ENCODE data around the gene TRHDE. TPM values are rescaled to one million over a fixed set of nuclear protein-coding genes. Genes with fewer than 3 reads are reported as not detected.

Gene TRHDE
- total RNA-seq, 5 donors from 2014 or later (not counting 1 experiment from before 2014, with no cell fraction given), result 0.23 TPM; not detected in 4

DNA sequence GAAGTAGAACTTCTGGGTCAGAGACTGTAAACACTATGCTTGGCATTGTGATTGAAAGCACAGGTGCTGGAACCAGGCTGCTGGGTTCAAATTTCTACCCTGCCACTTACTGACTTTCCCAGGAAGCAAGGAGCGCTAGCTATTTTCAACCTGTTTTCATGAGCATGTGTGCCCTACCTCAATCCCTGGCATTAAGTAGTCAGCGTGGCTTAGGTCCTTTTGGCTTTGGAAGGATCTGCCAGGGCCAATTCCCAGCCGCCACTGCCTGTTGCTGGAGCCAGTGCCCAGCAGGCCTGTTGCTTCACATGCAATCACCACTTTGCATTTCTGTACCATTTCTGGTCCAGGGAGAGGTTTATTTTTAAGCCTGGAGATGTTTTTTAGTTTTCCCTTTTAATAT, 196.3 kb downstream of the TRHDE start:
- DNase-seq (no peak), ATAC-seq (replicated peaks in 1 of 4) (no peak)
- no peaks in the 10 kb centered on the region for H3K27me3 Mint-ChIP-seq
- Histone ChIP-seq H3K27me3 (replicated peaks in 1 of 2; ENCODE audit: control insufficient read depth in 2 of 2, extremely low read depth in 1 of 2, insufficient read depth in 2 of 2, low read length in 1 of 2) (peaks cover 0 to 3% of the 10 kb centered on the region in 2 experiments), H3K27ac (ENCODE audit: low read length) (no peak overlapping the region), H3K9me3 (no peaks in the 10 kb centered on the region), H3K4me1 (ENCODE audit: control insufficient read depth in 1 of 2, extremely low read depth in 1 of 2, insufficient read depth in 2 of 2, low read length in 2 of 2) (no peaks in the 10 kb centered on the region), H3K4me3 (ENCODE audit: control insufficient read depth in 1 of 2, extremely low read depth in 1 of 2, low read length in 1 of 2) (no peak overlapping the region), H3K36me3 (ENCODE audit: control insufficient read depth in 2 of 2, extremely low read depth in 1 of 2, insufficient read depth in 1 of 2, low read length in 1 of 2) (no peaks in the 10 kb centered on the region)
- H3K27ac Mint-ChIP-seq, result no peak overlapping the region
- peaks cover 4 to 13% (median 4%) of the 10 kb centered on the region in 3 donors for H3K9me3 Mint-ChIP-seq
- no peaks in the 10 kb centered on the region for H3K4me1 Mint-ChIP-seq
- H3K36me3 Mint-ChIP-seq, result no peaks in the 10 kb centered on the region
- CTCF ChIA-PET, result no interaction called here
- no peak overlapping the region for H3K4me3 Mint-ChIP-seq
- 72% methylated on average over 2 of the region's 3 CpGs for WGBS (ENCODE audit: insufficient coverage)
- POLR2A ChIA-PET, result no interaction called here

DNA sequence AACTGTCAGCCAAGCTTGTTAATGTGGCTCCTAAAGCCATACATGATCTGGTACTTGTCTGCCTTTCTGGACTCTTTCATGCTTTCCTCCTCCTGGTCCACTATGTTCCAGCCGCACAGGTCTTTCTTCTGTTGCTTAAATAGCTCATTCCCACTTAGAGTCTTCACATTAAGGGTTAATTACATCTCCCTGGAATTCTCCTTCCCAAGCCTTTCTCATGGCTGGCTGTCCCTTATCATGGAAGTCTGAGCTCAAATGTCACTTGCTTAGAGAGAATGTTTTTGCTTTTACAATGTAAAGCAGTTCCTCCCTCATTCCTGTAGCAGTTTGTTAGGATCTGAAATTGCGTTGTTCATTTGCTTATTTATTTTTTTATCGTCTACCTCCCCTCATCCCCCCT, 199.6 kb downstream of the TRHDE start:
- Histone ChIP-seq H3K27ac (ENCODE audit: low read length) (no peak overlapping the region), H3K4me1 (ENCODE audit: control insufficient read depth in 1 of 2, extremely low read depth in 1 of 2, insufficient read depth in 2 of 2, low read length in 2 of 2) (no peaks in the 10 kb centered on the region), H3K27me3 (replicated peaks in 1 of 2; ENCODE audit: control insufficient read depth in 2 of 2, extremely low read depth in 1 of 2, insufficient read depth in 2 of 2, low read length in 1 of 2) (peaks cover 0 to 3% of the 10 kb centered on the region in 2 experiments), H3K9me3 (no peaks in the 10 kb centered on the region), H3K4me3 (ENCODE audit: control insufficient read depth in 1 of 2, extremely low read depth in 1 of 2, low read length in 1 of 2) (no peak overlapping the region), H3K36me3 (ENCODE audit: control insufficient read depth in 2 of 2, extremely low read depth in 1 of 2, insufficient read depth in 1 of 2, low read length in 1 of 2) (no peaks in the 10 kb centered on the region)
- Mint-ChIP-seq H3K27me3 (no peaks in the 10 kb centered on the region), H3K36me3 (no peaks in the 10 kb centered on the region), H3K4me1 (no peaks in the 10 kb centered on the region), H3K4me3 (no peak overlapping the region), H3K9me3 (peaks cover 2 to 6% (median 4%) of the 10 kb centered on the region in 3 donors), H3K27ac (no peak overlapping the region)
- WGBS (ENCODE audit: insufficient coverage), result no CpG with 5 or more reads among the region's 3 CpGs
- ATAC-seq (replicated peaks in 1 of 4) (no peak), DNase-seq (no peak)
- CTCF ChIA-PET, result no interaction called here
- POLR2A ChIA-PET, result no interaction called here

- CTCF ChIA-PET, result no interaction called here
- no peak overlapping the region for H3K4me3 ChIP-seq (ENCODE audit: control insufficient read depth in 1 of 2, extremely low read depth in 1 of 2, low read length in 1 of 2)
- Mint-ChIP-seq H3K27ac (no peak overlapping the region), H3K27me3 (no peaks in the 10 kb centered on the region), H3K36me3 (no peaks in the 10 kb centered on the region), H3K9me3 (peaks cover 2 to 6% (median 4%) of the 10 kb centered on the region in 3 donors), H3K4me1 (no peaks in the 10 kb centered on the region), H3K4me3 (no peak overlapping the region)
- no peaks in the 10 kb centered on the region for H3K9me3 ChIP-seq
- H3K36me3 ChIP-seq (ENCODE audit: control insufficient read depth in 2 of 2, extremely low read depth in 1 of 2, insufficient read depth in 1 of 2, low read length in 1 of 2), result no peaks in the 10 kb centered on the region
- no peak for DNase-seq
- no peaks in the 10 kb centered on the region for H3K4me1 ChIP-seq (ENCODE audit: control insufficient read depth in 1 of 2, extremely low read depth in 1 of 2, insufficient read depth in 2 of 2, low read length in 2 of 2)
- H3K27ac ChIP-seq (ENCODE audit: low read length), result no peak overlapping the region
- no peak for ATAC-seq (replicated peaks in 1 of 4)
- POLR2A ChIA-PET, result no interaction called here
- H3K27me3 ChIP-seq (replicated peaks in 1 of 2; ENCODE audit: control insufficient read depth in 2 of 2, extremely low read depth in 1 of 2, insufficient read depth in 2 of 2, low read length in 1 of 2), result peaks cover 0 to 3% of the 10 kb centered on the region in 2 experiments
- 67% methylated on average over 1 of the region's 3 CpGs for WGBS (ENCODE audit: insufficient coverage)
These were observed 200.2 kb downstream of the TRHDE start for GRCh38 chr12:72472350-72472749.

GRCh38 chr12:72476301-72476700, 204.1 kb downstream of the TRHDE start:
- Histone ChIP-seq H3K4me3 (ENCODE audit: control insufficient read depth in 1 of 2, extremely low read depth in 1 of 2, low read length in 1 of 2) (no peak overlapping the region), H3K36me3 (ENCODE audit: control insufficient read depth in 2 of 2, extremely low read depth in 1 of 2, insufficient read depth in 1 of 2, low read length in 1 of 2) (no peaks in the 10 kb centered on the region), H3K4me1 (ENCODE audit: control insufficient read depth in 1 of 2, extremely low read depth in 1 of 2, insufficient read depth in 2 of 2, low read length in 2 of 2) (no peaks in the 10 kb centered on the region), H3K27me3 (replicated peaks in 1 of 2; ENCODE audit: control insufficient read depth in 2 of 2, extremely low read depth in 1 of 2, insufficient read depth in 2 of 2, low read length in 1 of 2) (no peaks in the 10 kb centered on the region), H3K27ac (ENCODE audit: low read length) (no peak overlapping the region), H3K9me3 (no peaks in the 10 kb centered on the region)
- H3K4me1 Mint-ChIP-seq, result no peaks in the 10 kb centered on the region
- H3K27ac Mint-ChIP-seq, result no peak overlapping the region
- no peaks in the 10 kb centered on the region for H3K36me3 Mint-ChIP-seq
- no peak overlapping the region for H3K4me3 Mint-ChIP-seq
- H3K9me3 Mint-ChIP-seq, result no peaks in the 10 kb centered on the region
- no peak for ATAC-seq (replicated peaks in 1 of 4)
- DNase-seq, result no peak
- ChIA-PET POLR2A (no interaction called here), CTCF (no interaction called here)
- no peaks in the 10 kb centered on the region for H3K27me3 Mint-ChIP-seq
- WGBS (ENCODE audit: insufficient coverage), result no CpG with 5 or more reads among the region's 2 CpGs

GRCh38 chr12:72485017-72485701, 213.0 kb downstream of the TRHDE start:
- no peaks in the 10 kb centered on the region for H3K4me1 Mint-ChIP-seq
- ChIA-PET CTCF (no interaction called here), POLR2A (no interaction called here)
- ATAC-seq (replicated peaks in 1 of 4), result no peak
- H3K36me3 ChIP-seq (ENCODE audit: control insufficient read depth in 2 of 2, extremely low read depth in 1 of 2, insufficient read depth in 1 of 2, low read length in 1 of 2), result no peaks in the 10 kb centered on the region
- no peak overlapping the region for H3K4me3 Mint-ChIP-seq
- H3K36me3 Mint-ChIP-seq, result no peaks in the 10 kb centered on the region
- H3K27me3 ChIP-seq (replicated peaks in 1 of 2; ENCODE audit: control insufficient read depth in 2 of 2, extremely low read depth in 1 of 2, insufficient read depth in 2 of 2, low read length in 1 of 2), result no peaks in the 10 kb centered on the region
- no peaks in the 10 kb centered on the region for H3K27me3 Mint-ChIP-seq
- peaks cover 6 to 17% (median 11%) of the 10 kb centered on the region in 3 donors for H3K9me3 Mint-ChIP-seq
- no peak overlapping the region for H3K27ac Mint-ChIP-seq
- WGBS (ENCODE audit: insufficient coverage), result 80% methylated on average over 3 of the region's 4 CpGs
- no peak overlapping the region for H3K27ac ChIP-seq (ENCODE audit: low read length)
- H3K9me3 ChIP-seq, result no peaks in the 10 kb centered on the region
- DNase-seq, result no peak
- no peak overlapping the region for H3K4me3 ChIP-seq (ENCODE audit: control insufficient read depth in 1 of 2, extremely low read depth in 1 of 2, low read length in 1 of 2)
- no peaks in the 10 kb centered on the region for H3K4me1 ChIP-seq (ENCODE audit: control insufficient read depth in 1 of 2, extremely low read depth in 1 of 2, insufficient read depth in 2 of 2, low read length in 2 of 2)

- ChIA-PET POLR2A (interaction anchor here in 1 of 2 donors (0.6 kb wide), 1 partner anchor 165 kb away, joined by 3 read pairs; no protein-coding TSS in a partner anchor), CTCF (no interaction called here)
- Histone ChIP-seq H3K27me3 (replicated peaks in 1 of 2; ENCODE audit: control insufficient read depth in 2 of 2, extremely low read depth in 1 of 2, insufficient read depth in 2 of 2, low read length in 1 of 2) (no peaks in the 10 kb centered on the region), H3K9me3 (no peaks in the 10 kb centered on the region), H3K36me3 (ENCODE audit: control insufficient read depth in 2 of 2, extremely low read depth in 1 of 2, insufficient read depth in 1 of 2, low read length in 1 of 2) (no peaks in the 10 kb centered on the region), H3K27ac (ENCODE audit: low read length) (no peak overlapping the region), H3K4me3 (ENCODE audit: control insufficient read depth in 1 of 2, extremely low read depth in 1 of 2, low read length in 1 of 2) (no peak overlapping the region), H3K4me1 (ENCODE audit: control insufficient read depth in 1 of 2, extremely low read depth in 1 of 2, insufficient read depth in 2 of 2, low read length in 2 of 2) (no peaks in the 10 kb centered on the region)
- Mint-ChIP-seq H3K36me3 (no peaks in the 10 kb centered on the region), H3K9me3 (peaks cover 13 to 25% (median 13%) of the 10 kb centered on the region in 3 donors), H3K27ac (no peak overlapping the region), H3K4me3 (no peak overlapping the region), H3K27me3 (no peaks in the 10 kb centered on the region), H3K4me1 (no peaks in the 10 kb centered on the region)
- no CpG with 5 or more reads among the region's 4 CpGs for WGBS (ENCODE audit: insufficient coverage)
- ATAC-seq (replicated peaks in 1 of 4) (no peak), DNase-seq (no peak)
These were observed 219.3 kb downstream of the TRHDE start for GRCh38 chr12:72491426-72491825.

- Histone ChIP-seq H3K27ac (ENCODE audit: low read length) (no peak overlapping the region), H3K4me1 (ENCODE audit: control insufficient read depth in 1 of 2, extremely low read depth in 1 of 2, insufficient read depth in 2 of 2, low read length in 2 of 2) (no peaks in the 10 kb centered on the region), H3K4me3 (ENCODE audit: control insufficient read depth in 1 of 2, extremely low read depth in 1 of 2, low read length in 1 of 2) (no peak overlapping the region), H3K36me3 (ENCODE audit: control insufficient read depth in 2 of 2, extremely low read depth in 1 of 2, insufficient read depth in 1 of 2, low read length in 1 of 2) (no peaks in the 10 kb centered on the region), H3K9me3 (no peaks in the 10 kb centered on the region), H3K27me3 (replicated peaks in 1 of 2; ENCODE audit: control insufficient read depth in 2 of 2, extremely low read depth in 1 of 2, insufficient read depth in 2 of 2, low read length in 1 of 2) (no peaks in the 10 kb centered on the region)
- WGBS (ENCODE audit: insufficient coverage), result 40% methylated on average over 1 of the region's 1 CpG
- Mint-ChIP-seq H3K27me3 (no peaks in the 10 kb centered on the region), H3K4me1 (no peaks in the 10 kb centered on the region), H3K9me3 (peaks cover 7 to 14% (median 12%) of the 10 kb centered on the region in 3 donors), H3K4me3 (no peak overlapping the region), H3K36me3 (no peaks in the 10 kb centered on the region), H3K27ac (no peak overlapping the region)
- no peak for ATAC-seq (replicated peaks in 1 of 4)
- DNase-seq, result no peak
- ChIA-PET POLR2A (no interaction called here), CTCF (no interaction called here)
These were observed 221.2 kb downstream of the TRHDE start for GRCh38 chr12:72493407-72493806.

Measured in T-cell (primary cell).